GM20000 (cell line): ENCODE results near the gene DONSON.

Experiments
- DNase-seq: peaks from one replicate; pipeline ENCODE4 v3.0.0; 2012; ENCODE audit warnings: low spot score
- TF ChIP-seq, protein P1 (sequence below): IDR thresholded peaks from 2 replicates; pipeline ENCODE4 v1.5.1; 2012; ENCODE audit warnings: mild to moderate bottlenecking, control low read depth; ENCODE audit errors: extremely low read depth, missing control alignments

The DONSON gene

DNA sequence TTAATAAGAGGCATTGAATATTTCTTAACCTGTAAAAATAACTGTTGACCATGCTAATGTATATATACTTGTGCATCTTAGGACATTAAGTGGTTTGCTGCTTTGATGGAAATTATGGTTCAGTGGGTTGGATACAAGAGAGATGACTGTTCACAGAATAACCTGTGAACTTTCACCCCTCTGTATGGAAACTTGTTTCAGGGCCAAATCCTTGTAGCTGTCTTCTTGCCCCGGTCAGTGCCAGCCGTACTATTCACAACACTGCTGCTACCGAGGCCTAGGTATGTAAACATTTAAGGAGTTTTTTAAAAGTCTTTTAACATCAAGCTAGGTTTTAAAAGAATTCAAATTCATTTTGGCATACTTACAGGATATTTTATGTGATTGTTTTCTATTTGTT, 16.1 kb downstream of the DONSON start:
- DNase-seq = no peak
- TF ChIP-seq, protein P1, sequence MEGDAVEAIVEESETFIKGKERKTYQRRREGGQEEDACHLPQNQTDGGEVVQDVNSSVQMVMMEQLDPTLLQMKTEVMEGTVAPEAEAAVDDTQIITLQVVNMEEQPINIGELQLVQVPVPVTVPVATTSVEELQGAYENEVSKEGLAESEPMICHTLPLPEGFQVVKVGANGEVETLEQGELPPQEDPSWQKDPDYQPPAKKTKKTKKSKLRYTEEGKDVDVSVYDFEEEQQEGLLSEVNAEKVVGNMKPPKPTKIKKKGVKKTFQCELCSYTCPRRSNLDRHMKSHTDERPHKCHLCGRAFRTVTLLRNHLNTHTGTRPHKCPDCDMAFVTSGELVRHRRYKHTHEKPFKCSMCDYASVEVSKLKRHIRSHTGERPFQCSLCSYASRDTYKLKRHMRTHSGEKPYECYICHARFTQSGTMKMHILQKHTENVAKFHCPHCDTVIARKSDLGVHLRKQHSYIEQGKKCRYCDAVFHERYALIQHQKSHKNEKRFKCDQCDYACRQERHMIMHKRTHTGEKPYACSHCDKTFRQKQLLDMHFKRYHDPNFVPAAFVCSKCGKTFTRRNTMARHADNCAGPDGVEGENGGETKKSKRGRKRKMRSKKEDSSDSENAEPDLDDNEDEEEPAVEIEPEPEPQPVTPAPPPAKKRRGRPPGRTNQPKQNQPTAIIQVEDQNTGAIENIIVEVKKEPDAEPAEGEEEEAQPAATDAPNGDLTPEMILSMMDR = no peak

DNA sequence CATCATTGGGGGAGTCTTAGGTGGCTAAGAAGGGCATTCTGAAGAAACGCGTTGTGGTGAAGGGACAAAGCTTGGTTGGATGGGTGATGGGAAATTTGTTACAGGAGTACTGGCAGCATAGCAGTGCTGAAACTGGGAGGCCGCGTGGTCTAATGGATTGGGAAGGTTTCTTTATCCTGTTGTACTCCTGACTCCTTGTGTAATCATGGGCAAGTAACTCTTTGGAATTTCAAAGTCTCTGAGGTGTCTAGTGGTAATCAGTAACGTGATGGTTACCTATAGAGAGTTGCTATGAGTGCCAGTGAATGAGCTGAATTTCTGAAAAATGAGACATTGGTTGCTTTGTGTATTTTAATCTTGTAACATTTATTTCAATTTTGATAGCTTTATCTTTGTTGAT, 18.5 kb downstream of the DONSON start:
- DNase-seq = no peak
- TF ChIP-seq, protein P1 = no peak

DNA sequence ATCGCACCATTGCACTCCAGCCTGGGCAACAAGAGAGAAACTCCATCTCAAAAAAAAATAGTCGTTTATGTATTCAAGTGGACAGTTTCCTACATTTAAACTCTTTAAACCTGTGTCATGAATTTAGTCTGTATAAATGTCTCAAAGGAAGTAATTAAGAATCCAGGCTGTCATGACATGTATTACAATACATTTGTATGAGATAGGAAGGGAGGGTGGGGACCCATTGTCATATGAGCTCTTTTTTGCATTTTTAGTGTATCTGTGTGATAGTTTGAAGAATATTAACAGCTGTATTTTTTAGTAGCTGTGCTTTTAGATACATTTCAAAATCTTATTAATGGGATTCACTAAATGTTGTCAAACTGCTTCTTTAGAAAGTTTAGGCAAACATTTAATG, 20.0 kb downstream of the DONSON start:
- TF ChIP-seq, protein P1 = no peak
- no peak for DNase-seq

DNA sequence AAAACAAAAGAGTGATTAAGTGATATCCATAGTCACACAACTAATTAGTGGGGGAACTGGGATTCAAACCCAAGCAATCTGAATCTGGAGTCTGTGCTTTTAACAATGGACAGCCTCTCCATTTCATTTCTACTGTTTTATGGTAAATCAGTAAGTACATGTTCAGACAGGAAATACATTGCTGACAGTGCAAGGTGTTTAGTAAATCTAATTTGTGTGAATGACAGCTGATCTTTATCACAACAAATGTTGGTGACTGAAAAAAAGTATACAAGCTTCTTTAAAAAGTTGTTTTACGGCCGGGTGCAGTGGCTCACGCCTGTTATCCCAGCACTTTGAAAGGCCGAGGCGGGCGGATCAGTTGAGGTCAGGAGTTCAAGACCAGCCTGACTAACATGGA, 20.6 kb downstream of the DONSON start:
- TF ChIP-seq, protein P1 = no peak
- no peak for DNase-seq

DNA sequence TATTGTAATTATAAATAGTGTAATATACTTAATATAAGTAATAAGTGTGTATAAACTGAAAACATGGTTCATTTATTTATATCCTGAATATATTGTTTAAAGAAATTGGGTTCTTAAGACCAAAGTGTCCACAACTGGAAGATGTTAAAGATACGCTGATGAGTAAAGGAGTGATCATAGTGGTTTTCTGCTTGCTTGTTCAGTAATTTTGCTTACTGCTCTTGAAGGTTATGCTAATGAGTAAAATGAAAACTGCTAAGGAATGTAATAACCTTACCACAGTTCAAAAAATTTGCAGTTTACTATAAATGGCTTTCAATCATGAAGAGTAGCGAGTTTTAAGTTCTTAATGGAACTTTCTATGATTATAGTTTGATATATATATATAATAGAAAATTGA, 22.0 kb downstream of the DONSON start:
- no peak for DNase-seq
- TF ChIP-seq, protein P1 = no peak

DNA sequence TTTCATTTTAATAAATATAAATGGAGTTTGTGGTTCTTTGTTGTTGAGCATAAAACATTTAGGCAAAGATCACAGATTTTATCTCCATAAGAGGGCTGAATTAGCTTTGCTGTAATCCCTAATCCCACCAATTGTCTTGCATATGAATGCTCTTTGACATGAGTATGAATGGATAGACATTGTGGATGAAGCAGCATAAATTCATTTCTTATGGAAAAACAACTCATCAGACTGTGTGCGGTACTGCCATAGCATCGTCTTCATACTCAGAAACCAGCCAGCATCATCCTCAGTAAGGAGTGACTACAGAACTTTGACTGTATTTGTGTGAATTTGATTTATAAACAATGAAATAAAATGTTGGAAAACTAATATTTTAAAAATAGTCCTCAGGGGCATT, 26.1 kb downstream of the DONSON start:
- DNase-seq = no peak
- TF ChIP-seq, protein P1 = no peak

DNA sequence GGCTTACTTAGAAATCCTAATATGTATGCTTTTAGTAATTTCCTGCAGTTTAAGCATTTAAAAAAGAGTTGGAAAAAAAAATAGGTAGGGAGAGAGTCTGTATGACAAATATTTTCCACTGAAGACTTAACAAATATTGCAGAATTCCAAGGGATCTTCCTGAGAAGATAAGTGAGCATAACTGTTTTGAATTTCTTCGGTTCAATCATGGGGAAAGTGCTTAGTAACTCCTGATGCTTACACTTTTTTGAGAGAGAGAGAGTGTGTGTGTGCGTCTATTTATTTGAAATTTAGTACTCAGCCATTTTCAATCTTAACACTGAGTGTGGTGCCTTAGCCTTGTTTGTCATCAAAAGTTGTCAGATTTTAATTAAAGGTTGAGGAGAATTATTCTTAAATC, 27.1 kb downstream of the DONSON start:
- TF ChIP-seq, protein P1 = no peak
- no peak for DNase-seq
